ENCODE data around the gene KRT222. TPM values are rescaled to one million over a fixed set of nuclear protein-coding genes. Genes with fewer than 3 reads are reported as not detected.

KRT222 gene
- total and polyA plus RNA-seq, 8 donors, result 0.21 to 0.61 (median 0.38) TPM; not detected in 1

DNA sequence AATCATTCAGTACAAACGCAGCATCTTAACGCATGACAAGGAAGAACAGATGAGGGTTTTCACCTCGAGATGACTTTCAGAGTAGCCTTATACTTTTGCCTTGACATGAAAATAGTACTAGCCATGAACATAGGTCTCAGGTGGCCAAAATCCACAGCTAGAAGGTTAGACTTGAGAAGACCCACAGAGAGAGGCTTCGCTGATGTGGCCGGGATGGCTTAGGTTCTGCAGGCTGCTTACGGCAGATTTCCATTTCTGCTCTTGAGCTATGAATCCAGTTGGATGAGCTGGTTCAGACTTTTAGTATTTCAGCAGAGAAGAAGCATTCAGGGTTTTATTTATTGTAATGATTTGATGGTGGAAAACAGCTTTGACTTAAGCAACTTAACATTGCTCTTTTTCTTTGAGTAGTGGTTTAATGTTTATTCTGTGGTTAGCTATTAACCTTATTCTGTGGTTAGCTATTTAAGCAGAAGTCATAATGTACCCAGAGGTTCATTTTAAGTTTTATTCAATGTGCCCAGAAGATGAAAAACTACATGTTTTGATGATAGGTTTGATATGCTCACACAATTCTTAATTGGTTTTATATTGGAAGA, 31.0 kb upstream of the KRT222 start:
- DNase-seq (no peak), ATAC-seq (peak; percentile 83)
- no peak overlapping the region for H3K27ac ChIP-seq

DNA sequence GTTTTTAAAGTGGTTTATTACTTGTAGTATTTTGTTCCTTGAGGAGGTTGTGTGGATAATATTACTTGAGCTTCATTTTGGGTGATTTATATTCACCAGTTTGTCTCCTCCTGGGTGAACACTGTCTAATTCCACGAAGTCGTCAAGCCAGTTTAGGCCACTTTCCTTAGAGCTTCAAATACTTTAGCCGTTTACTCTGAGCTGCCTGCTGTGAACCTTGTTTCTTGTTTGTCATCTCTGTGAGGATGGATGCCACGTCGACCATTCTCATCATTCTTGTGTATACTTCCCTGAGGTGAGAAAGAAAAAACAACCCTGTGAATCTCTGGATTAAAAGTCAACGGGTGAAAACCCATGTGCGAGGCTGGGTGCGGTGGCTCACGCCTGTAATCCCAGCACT, 29.6 kb upstream of the KRT222 start:
- intact Hi-C loops (cut with DNase I), result no loop called here
- TF ChIP-seq, protein P1, sequence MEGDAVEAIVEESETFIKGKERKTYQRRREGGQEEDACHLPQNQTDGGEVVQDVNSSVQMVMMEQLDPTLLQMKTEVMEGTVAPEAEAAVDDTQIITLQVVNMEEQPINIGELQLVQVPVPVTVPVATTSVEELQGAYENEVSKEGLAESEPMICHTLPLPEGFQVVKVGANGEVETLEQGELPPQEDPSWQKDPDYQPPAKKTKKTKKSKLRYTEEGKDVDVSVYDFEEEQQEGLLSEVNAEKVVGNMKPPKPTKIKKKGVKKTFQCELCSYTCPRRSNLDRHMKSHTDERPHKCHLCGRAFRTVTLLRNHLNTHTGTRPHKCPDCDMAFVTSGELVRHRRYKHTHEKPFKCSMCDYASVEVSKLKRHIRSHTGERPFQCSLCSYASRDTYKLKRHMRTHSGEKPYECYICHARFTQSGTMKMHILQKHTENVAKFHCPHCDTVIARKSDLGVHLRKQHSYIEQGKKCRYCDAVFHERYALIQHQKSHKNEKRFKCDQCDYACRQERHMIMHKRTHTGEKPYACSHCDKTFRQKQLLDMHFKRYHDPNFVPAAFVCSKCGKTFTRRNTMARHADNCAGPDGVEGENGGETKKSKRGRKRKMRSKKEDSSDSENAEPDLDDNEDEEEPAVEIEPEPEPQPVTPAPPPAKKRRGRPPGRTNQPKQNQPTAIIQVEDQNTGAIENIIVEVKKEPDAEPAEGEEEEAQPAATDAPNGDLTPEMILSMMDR (IDR thresholded peaks at IDR 0.05), result no peak
- DNase-seq (no peak), ATAC-seq (peak; percentile 44)
- Histone ChIP-seq H3K4me1 (peaks cover 5 to 8% of the 10 kb centered on the region in 2 donors), H3K27ac (no peak overlapping the region), H3K36me3 (no peaks in the 10 kb centered on the region), H3K9me3 (no peaks in the 10 kb centered on the region), H3K4me3 (no peak overlapping the region), H3K27me3 (peaks cover 0 to 6% of the 10 kb centered on the region in 2 donors)

More for the DNA sequence above, 31.0 kb upstream of the KRT222 start:
- Histone ChIP-seq H3K9me3 (no peaks in the 10 kb centered on the region), H3K4me3 (no peak overlapping the region), H3K27me3 (peaks cover 0 to 6% of the 10 kb centered on the region in 2 donors), H3K36me3 (no peaks in the 10 kb centered on the region), H3K4me1 (peaks cover 5 to 8% of the 10 kb centered on the region in 2 donors)
- TF ChIP-seq, protein P1 (IDR thresholded peaks at IDR 0.05), result no peak
- intact Hi-C loops (cut with DNase I), result no loop called here

DNA sequence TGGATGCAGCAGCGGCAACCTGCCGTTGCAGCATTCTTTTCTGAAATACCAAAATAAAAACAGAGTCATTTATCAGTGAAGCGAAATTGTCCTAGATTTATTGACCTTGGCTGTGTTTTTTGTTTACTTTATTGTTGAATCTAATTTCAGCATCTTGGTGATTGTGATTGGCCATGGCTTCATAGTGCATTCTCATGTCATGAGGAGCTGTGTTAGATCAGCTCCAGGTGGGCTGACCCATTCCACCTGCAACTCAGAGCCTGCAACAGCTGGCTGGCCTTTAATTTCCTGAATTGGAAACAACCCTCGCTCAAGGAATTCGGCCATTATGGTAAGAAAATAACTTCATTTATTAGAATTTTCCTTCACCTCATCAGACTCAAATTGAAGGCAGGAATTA, 22.1 kb upstream of the KRT222 start:
- intact Hi-C loops (cut with DNase I), result no loop called here
- Histone ChIP-seq H3K36me3 (no peaks in the 10 kb centered on the region), H3K27me3 (no peaks in the 10 kb centered on the region), H3K9me3 (no peaks in the 10 kb centered on the region), H3K27ac (no peak overlapping the region), H3K4me1 (no peaks in the 10 kb centered on the region), H3K4me3 (no peak overlapping the region)
- DNase-seq (no peak), ATAC-seq (no peak)
- TF ChIP-seq, protein P1 (IDR thresholded peaks at IDR 0.05), result no peak

DNA sequence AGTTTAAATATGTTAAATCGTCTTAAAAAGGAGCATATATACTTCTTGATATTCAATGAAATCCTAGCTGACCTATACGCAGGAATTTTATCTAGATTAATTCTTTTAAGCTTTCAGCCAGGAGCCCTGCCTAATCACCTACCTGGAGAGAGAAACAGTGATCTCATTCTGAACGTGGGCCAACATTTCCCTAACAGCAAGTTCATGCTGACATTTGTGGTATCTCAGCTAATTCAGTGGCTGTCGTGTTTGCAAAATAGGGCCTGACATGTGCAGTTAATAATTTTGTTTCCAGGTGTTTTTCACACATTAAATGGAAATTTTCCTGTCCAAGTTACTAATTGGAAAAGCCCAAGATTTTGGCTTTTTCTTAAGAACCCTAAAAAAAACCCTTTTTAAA, 21.2 kb upstream of the KRT222 start:
- DNase-seq, result no peak
- ATAC-seq, result no peak

DNA sequence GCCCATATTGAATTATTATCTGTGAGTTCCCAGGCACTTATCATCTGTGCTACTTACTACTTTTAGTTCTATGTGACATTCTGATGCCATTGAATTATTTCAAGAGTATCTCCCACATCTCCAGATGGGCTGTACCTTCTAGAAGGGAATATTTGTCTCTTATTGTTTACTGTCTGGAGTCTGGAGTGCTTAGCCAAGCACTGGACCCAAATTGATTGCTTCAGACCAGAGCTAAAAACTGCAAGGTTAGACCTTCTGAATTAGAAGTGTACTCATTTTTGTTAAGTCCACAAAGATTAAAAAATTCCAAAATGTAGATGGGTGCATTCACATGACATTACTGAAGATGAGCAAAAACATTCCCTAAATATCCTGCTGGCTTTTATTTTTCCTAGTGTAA, 16.0 kb upstream of the KRT222 start:
- peaks cover 0 to 28% of the 10 kb centered on the region in 2 donors for H3K27me3 ChIP-seq
- DNase-seq (no peak), ATAC-seq (no peak)
- TF ChIP-seq, protein P1 (IDR thresholded peaks at IDR 0.05), result no peak
- intact Hi-C loops (cut with DNase I), result no loop called here
- H3K9me3 ChIP-seq, result no peaks in the 10 kb centered on the region
- no peak overlapping the region for H3K27ac ChIP-seq
- H3K36me3 ChIP-seq, result no peaks in the 10 kb centered on the region
- no peaks in the 10 kb centered on the region for H3K4me1 ChIP-seq
- no peak overlapping the region for H3K4me3 ChIP-seq

More for the DNA sequence above, 21.2 kb upstream of the KRT222 start:
- Histone ChIP-seq H3K4me3 (no peak overlapping the region), H3K27ac (no peak overlapping the region), H3K36me3 (no peaks in the 10 kb centered on the region), H3K4me1 (no peaks in the 10 kb centered on the region), H3K27me3 (no peaks in the 10 kb centered on the region), H3K9me3 (no peaks in the 10 kb centered on the region)
- TF ChIP-seq, protein P1 (IDR thresholded peaks at IDR 0.05), result no peak
- intact Hi-C loops (cut with DNase I), result no loop called here
